Neural crest cell (in vitro differentiated cells): Measurements from ENCODE around the gene SCMH1. TPM values are rescaled to one million over a fixed set of nuclear protein-coding genes. Genes with fewer than 3 reads are reported as not detected.

Experiments used
- DNase-seq: peaks from one replicate; pipeline ENCODE4 v3.0.0; 2021; ENCODE audit warnings: low read depth, mixed read lengths, low spot score
- H3K27ac Mint-ChIP-seq: one replicate; pipeline ENCODE4 v1.8.0; 2021; ENCODE audit warnings: mild to moderate bottlenecking, mixed read lengths; ENCODE audit not compliant: unreplicated experiment
- H3K27me3 Mint-ChIP-seq: 2 replicates; pipeline ENCODE4 v1.8.0; 2021; ENCODE audit warnings: low read depth, mild to moderate bottlenecking, mixed read lengths
- H3K36me3 Mint-ChIP-seq: 2 replicates; pipeline ENCODE4 v1.8.0; 2021; ENCODE audit warnings: low read depth, mild to moderate bottlenecking, mixed read lengths
- H3K4me1 Mint-ChIP-seq: 2 replicates; pipeline ENCODE4 v1.8.0; 2021; ENCODE audit warnings: mixed read lengths
- H3K4me3 Mint-ChIP-seq: one replicate; pipeline ENCODE4 v1.8.0; 2021; ENCODE audit warnings: mild to moderate bottlenecking, mixed read lengths
- H3K9me3 Mint-ChIP-seq: 2 replicates; pipeline ENCODE4 v1.8.0; 2021; ENCODE audit warnings: mixed read lengths
- total RNA-seq: library from RNA; stranded (reverse); gene quantifications from 2 replicates; pipeline ENCODE4 v1.2.1, GENCODE V29; 2021
- TF ChIP-seq, protein P1 (sequence below): fragments of 200-600 bp; sonication (generic); conservative IDR thresholded peaks from 2 replicates; pipeline ENCODE4 v1.5.0; 2021; ENCODE audit warnings: antibody characterized with exemption, mild to moderate bottlenecking

The SCMH1 gene
- total RNA-seq, 1 donor from 2014 or later, result 50.6 TPM

DNA sequence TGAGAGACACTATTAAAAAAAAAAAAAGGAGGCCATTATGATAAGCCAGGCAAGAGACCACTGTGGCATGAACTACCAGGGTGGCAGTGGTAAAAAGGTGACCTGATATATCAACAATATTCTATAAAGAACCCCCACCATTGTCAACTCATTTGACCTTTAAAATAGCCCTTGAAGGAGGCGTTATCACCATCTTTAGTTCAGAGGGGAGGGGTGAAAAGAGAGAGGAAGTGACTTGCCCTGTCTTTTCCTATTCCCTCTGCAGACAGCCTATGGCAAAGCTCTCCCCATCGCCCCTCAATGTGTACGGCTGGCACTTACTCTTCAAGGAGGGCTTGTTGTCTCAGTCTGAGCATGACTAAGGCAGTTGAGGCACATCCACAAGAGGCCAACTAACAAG lies 208.8 kb downstream of the SCMH1 start:
- Mint-ChIP-seq H3K4me1 (no peaks in the 10 kb centered on the region), H3K9me3 (no peaks in the 10 kb centered on the region), H3K27ac (no peak overlapping the region), H3K27me3 (no peaks in the 10 kb centered on the region), H3K4me3 (no peak overlapping the region), H3K36me3 (peaks cover 28% of the 10 kb centered on the region)
- no peak for DNase-seq
- TF ChIP-seq, protein P1, sequence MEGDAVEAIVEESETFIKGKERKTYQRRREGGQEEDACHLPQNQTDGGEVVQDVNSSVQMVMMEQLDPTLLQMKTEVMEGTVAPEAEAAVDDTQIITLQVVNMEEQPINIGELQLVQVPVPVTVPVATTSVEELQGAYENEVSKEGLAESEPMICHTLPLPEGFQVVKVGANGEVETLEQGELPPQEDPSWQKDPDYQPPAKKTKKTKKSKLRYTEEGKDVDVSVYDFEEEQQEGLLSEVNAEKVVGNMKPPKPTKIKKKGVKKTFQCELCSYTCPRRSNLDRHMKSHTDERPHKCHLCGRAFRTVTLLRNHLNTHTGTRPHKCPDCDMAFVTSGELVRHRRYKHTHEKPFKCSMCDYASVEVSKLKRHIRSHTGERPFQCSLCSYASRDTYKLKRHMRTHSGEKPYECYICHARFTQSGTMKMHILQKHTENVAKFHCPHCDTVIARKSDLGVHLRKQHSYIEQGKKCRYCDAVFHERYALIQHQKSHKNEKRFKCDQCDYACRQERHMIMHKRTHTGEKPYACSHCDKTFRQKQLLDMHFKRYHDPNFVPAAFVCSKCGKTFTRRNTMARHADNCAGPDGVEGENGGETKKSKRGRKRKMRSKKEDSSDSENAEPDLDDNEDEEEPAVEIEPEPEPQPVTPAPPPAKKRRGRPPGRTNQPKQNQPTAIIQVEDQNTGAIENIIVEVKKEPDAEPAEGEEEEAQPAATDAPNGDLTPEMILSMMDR, result no peak

DNA sequence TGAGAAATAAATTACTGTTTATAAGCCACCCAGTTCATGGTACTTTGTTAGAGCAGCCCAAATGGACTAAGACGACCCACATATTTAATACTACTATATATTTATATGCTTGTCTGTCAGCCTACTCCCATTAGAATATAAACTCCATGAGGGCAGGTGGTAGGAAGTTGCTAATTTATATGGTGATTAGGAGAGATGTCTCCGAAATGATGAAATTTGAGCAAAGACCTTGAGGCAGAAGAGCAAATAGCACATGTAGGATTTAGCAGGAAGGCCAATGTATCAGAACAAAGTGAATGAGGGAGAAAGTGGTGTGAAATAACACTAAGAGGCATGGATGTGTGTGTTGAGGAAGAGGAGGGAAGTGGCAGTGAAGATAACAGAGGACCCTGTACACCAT lies 210.0 kb downstream of the SCMH1 start:
- no peak overlapping the region for H3K27ac Mint-ChIP-seq
- no peak for DNase-seq
- H3K4me3 Mint-ChIP-seq, result no peak overlapping the region
- no peaks in the 10 kb centered on the region for H3K27me3 Mint-ChIP-seq
- TF ChIP-seq, protein P1, result no peak
- peaks cover 31% of the 10 kb centered on the region for H3K36me3 Mint-ChIP-seq
- no peaks in the 10 kb centered on the region for H3K4me1 Mint-ChIP-seq
- no peaks in the 10 kb centered on the region for H3K9me3 Mint-ChIP-seq

DNA sequence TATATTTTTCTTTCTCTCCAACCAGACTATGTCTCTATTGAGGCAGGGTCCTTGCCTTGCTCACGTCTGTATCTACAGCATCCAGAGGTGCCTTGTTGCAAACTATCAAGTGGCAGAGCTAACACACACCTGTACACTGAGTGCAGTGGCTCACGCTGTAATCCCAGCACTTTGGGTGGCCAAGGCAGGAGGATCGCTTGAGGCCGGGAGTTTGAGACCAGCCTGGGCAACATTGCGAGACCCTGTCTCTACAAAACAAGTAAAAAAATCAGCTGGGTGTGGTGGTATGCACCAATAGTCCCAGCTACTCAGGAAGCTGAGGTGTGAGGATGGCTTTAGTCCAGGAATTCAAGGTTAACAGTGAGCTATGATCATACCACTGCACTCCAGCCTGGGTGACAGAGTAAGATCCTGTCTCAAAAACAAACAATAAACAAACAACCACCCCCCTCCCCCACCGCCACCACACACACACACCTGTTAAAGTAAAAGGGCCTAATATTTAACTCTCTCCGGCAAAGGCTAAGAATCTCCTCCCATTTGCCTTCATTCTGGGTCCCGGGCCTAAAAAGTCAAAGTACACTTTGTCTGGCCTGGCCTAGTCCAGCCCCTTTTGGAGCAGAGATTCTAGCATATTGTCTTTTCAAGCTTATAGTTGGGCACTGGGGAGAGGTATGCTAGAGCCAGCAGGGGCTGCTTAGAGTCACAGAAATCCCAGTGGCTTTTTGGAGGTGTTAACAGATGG lies 211.1 kb downstream of the SCMH1 start:
- H3K27ac Mint-ChIP-seq, result no peak overlapping the region
- no peaks in the 10 kb centered on the region for H3K9me3 Mint-ChIP-seq
- DNase-seq, result no peak
- TF ChIP-seq, protein P1, result no peak
- peaks cover 34% of the 10 kb centered on the region for H3K36me3 Mint-ChIP-seq
- H3K27me3 Mint-ChIP-seq, result peaks cover 3% of the 10 kb centered on the region
- H3K4me1 Mint-ChIP-seq, result no peaks in the 10 kb centered on the region
- H3K4me3 Mint-ChIP-seq, result no peak overlapping the region

DNA sequence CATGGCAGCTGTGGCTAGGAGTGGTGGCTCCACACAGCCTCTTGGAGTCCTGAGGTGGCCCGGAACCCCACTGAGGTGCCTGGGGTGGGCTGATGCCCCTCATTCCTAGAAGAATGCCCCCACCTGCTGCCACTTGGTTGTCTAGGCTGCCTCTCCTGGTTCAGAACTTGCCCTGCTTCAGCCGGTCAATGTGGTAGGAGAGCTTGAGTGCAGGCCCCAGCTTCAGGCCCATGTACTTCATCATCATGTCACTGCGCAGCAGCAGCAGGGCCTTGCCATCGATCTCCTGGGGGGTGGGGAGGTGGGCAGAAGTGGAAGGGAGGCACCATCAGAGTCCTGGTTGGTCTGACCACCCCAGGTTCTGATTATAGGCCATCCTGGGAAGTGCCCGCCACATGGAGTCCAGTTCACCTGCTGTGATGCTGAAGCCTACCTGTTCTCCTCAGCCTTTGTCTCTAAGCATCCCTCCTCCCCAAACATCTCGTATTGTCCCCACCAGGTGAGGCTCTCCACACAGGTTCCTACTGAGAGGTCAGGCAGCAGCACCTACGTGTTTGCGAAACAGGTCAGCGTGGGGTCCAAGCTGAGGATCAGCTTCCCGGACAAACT lies 214.0 kb downstream of the SCMH1 start:
- TF ChIP-seq, protein P1, result no peak
- H3K27ac Mint-ChIP-seq, result no peak overlapping the region
- no peak for DNase-seq
- no peaks in the 10 kb centered on the region for H3K9me3 Mint-ChIP-seq
- H3K4me3 Mint-ChIP-seq, result no peak overlapping the region
- peaks cover 9% of the 10 kb centered on the region for H3K27me3 Mint-ChIP-seq
- H3K36me3 Mint-ChIP-seq, result peaks cover 30% of the 10 kb centered on the region
- H3K4me1 Mint-ChIP-seq, result peaks cover 15% of the 10 kb centered on the region

DNA sequence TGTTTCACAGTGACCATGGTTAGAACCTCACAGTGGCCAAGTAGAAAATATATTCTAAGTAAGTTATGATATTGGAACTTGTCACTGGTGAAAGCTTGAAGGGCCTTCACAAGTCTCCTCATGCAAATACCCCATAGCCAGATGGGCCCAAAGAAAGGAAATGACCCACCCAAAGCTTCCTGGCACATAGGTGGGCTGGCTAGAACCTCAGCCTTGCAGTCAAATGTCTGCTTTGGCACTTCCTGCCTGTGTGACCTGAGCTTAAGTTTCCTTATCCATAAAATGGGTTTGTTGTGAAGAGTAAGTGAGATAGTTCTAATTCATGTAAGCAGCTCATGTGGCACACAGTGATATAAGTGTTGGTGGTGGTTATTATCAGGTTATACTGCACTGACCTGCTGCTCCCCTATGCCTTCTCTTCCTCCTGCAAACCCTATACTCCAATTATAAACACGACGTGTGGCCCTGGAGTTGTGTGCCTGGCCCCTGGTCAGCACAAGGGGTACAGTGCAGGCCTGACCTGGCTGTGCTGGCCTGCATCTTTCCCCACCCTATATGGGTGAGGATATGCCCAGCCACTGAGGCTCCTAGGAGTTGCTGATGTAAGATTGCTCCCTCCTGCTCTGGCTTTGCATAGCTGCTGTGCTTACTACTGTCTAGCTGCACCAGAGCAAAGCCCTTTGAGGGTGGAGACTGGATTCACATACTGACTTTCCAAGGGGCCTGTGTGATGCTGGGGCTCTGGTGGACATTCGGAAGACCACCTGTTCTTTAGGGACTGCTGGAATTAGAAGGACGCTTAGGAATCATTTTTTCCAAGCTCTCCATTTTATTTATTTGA lies 215.9 kb downstream of the SCMH1 start:
- Mint-ChIP-seq H3K27ac (no peak overlapping the region), H3K4me1 (peaks cover 25% of the 10 kb centered on the region), H3K27me3 (peaks cover 21% of the 10 kb centered on the region), H3K4me3 (peak overlapping the region; percentile 69), H3K9me3 (no peaks in the 10 kb centered on the region), H3K36me3 (peaks cover 24% of the 10 kb centered on the region)
- TF ChIP-seq, protein P1, result no peak
- no peak for DNase-seq
